H9 (cell line): Measurements from ENCODE around the gene GHR. TPM values are rescaled to one million over a fixed set of nuclear protein-coding genes. Genes with fewer than 3 reads are reported as not detected.

Experiments
- DNase-seq: peaks from one replicate; pipeline ENCODE4 v3.0.0-alpha.2; 2017
- H2AFZ ChIP-seq: one replicate; pipeline ENCODE4 v1.6.1; 2013; ENCODE audit warnings: mild to moderate bottlenecking, low read length, control low read depth, moderate library complexity
- H2AK5ac ChIP-seq: 2 replicates; pipeline ENCODE4 v1.6.1; 2013; ENCODE audit warnings: low read length, control low read depth, mixed read lengths; ENCODE audit not compliant: insufficient read length
- H2BK120ac ChIP-seq: one replicate; pipeline ENCODE4 v1.6.1; 2013; ENCODE audit warnings: low read depth, mild to moderate bottlenecking, low read length, control low read depth, inconsistent platforms; ENCODE audit not compliant: poor library complexity, severe bottlenecking
- H2BK12ac ChIP-seq: 2 replicates; pipeline ENCODE4 v1.6.1; 2013; ENCODE audit warnings: low read length, control low read depth, mixed read lengths, low read depth; ENCODE audit not compliant: insufficient read length
- H2BK15ac ChIP-seq: 2 replicates; pipeline ENCODE4 v1.6.1; 2013; ENCODE audit warnings: low read depth, low read length, control low read depth
- H2BK20ac ChIP-seq: one replicate; pipeline ENCODE4 v1.6.1; 2013; ENCODE audit warnings: low read depth, mild to moderate bottlenecking, low read length, control low read depth, inconsistent platforms; ENCODE audit not compliant: poor library complexity, severe bottlenecking
- H2BK5ac ChIP-seq: 2 replicates; pipeline ENCODE4 v1.6.1; 2013; ENCODE audit warnings: low read length, control low read depth, mixed read lengths; ENCODE audit not compliant: insufficient read length
- H3K14ac ChIP-seq: 2 replicates; pipeline ENCODE4 v1.6.1; 2013; ENCODE audit warnings: low read length, control low read depth; ENCODE audit not compliant: insufficient read depth
- H3K18ac ChIP-seq: 2 replicates; pipeline ENCODE4 v1.6.1; 2013; ENCODE audit warnings: low read depth, mild to moderate bottlenecking, mixed read lengths, low read length, control low read depth; ENCODE audit not compliant: insufficient read length
- H3K23ac ChIP-seq: 2 replicates; pipeline ENCODE4 v1.6.1; 2013; ENCODE audit warnings: low read length, control low read depth, mixed read lengths, low read depth; ENCODE audit not compliant: insufficient read length
- H3K23me2 ChIP-seq: 2 replicates; pipeline ENCODE4 v1.6.1; 2013; ENCODE audit warnings: low read depth, mild to moderate bottlenecking, mixed read lengths, low read length, control low read depth; ENCODE audit not compliant: insufficient read length, poor library complexity, severe bottlenecking
- H3K27ac ChIP-seq: 2 replicates; pipeline ENCODE4 v1.5.1; 2013; ENCODE audit warnings: low read length, control low read depth, mixed read lengths, low read depth; ENCODE audit not compliant: insufficient read length
- H3K27me3 ChIP-seq: 2 replicates; pipeline ENCODE4 v1.6.1; 2013; ENCODE audit warnings: low read length, control low read depth, inconsistent platforms; ENCODE audit not compliant: insufficient read depth
- H3K4ac ChIP-seq: 2 replicates; pipeline ENCODE4 v1.6.1; 2013; ENCODE audit warnings: low read depth, mild to moderate bottlenecking, control low read depth, inconsistent platforms, low read length, moderate library complexity
- H3K4me1 ChIP-seq: 2 replicates; pipeline ENCODE4 v1.6.1; 2013; ENCODE audit warnings: low read length, control low read depth, inconsistent platforms; ENCODE audit not compliant: insufficient read depth
- H3K4me2 ChIP-seq: 2 replicates; pipeline ENCODE4 v1.6.1; 2013; ENCODE audit warnings: low read length, control low read depth, mixed read lengths; ENCODE audit not compliant: insufficient read length, insufficient read depth
- H3K56ac ChIP-seq: 2 replicates; pipeline ENCODE4 v1.6.1; 2013; ENCODE audit warnings: low read depth, mild to moderate bottlenecking, mixed read lengths, low read length, control low read depth; ENCODE audit not compliant: insufficient read length
- H3K79me1 ChIP-seq: 2 replicates; pipeline ENCODE4 v1.6.1; 2013; ENCODE audit warnings: low read depth, mild to moderate bottlenecking, moderate library complexity, low read length, control low read depth, inconsistent platforms; ENCODE audit not compliant: insufficient read depth, poor library complexity, severe bottlenecking
- H3K79me2 ChIP-seq: 2 replicates; pipeline ENCODE4 v1.6.1; 2013; ENCODE audit warnings: low read length, control low read depth, inconsistent platforms; ENCODE audit not compliant: insufficient read depth
- H3K9ac ChIP-seq: 2 replicates; pipeline ENCODE4 v1.6.1; 2013; ENCODE audit warnings: low read length, control low read depth, mixed read lengths; ENCODE audit not compliant: insufficient read length; ENCODE audit errors: extremely low read depth
- H3K9me3 ChIP-seq: one replicate; pipeline ENCODE4 v1.6.1; 2013; ENCODE audit warnings: low read depth, low read length, inconsistent platforms; ENCODE audit not compliant: control insufficient read depth
- H3T11ph ChIP-seq: one replicate; pipeline ENCODE4 v1.6.1; 2013; ENCODE audit warnings: mild to moderate bottlenecking, low read length, control low read depth, inconsistent platforms
- H4K20me1 ChIP-seq: one replicate; pipeline ENCODE4 v1.6.1; 2013; ENCODE audit not compliant: control insufficient read depth, insufficient read length, insufficient read depth
- H4K5ac ChIP-seq: 2 replicates; pipeline ENCODE4 v1.6.1; 2013; ENCODE audit warnings: low read depth, mild to moderate bottlenecking, mixed read lengths, low read length, control low read depth; ENCODE audit not compliant: insufficient read length
- H4K8ac ChIP-seq: replicated peaks from 2 replicates; pipeline ENCODE4 v1.6.1; 2013; ENCODE audit warnings: low read length, control low read depth, mixed read lengths, low read depth; ENCODE audit not compliant: insufficient read length
- H4K91ac ChIP-seq: 2 replicates; pipeline ENCODE4 v1.6.1; 2013; ENCODE audit warnings: low read depth, mild to moderate bottlenecking, moderate library complexity, mixed read lengths, low read length, control low read depth; ENCODE audit not compliant: insufficient read length
- H3K27ac Mint-ChIP-seq, 3 experiments: 2 replicates in 2 of 3; 3 replicates in 1 of 3; pipeline ENCODE4 v1.8.0; 2020 to 2021; ENCODE audit warnings: mixed read lengths in 3 of 3, mild to moderate bottlenecking in 1 of 3, moderate library complexity in 1 of 3
- H3K27me3 Mint-ChIP-seq: 2 replicates; pipeline ENCODE4 v1.8.0; 2021; ENCODE audit warnings: low read depth, mild to moderate bottlenecking, moderate library complexity, mixed read lengths
- H3K36me3 Mint-ChIP-seq, 3 experiments: 2 replicates in 2 of 3; 3 replicates in 1 of 3; pipeline ENCODE4 v1.8.0; 2020 to 2021; ENCODE audit warnings: low read depth in 3 of 3, mixed read lengths in 3 of 3; ENCODE audit not compliant: insufficient read depth in 1 of 3
- H3K4me1 Mint-ChIP-seq, 2 experiments: 2 replicates each; pipeline ENCODE4 v1.8.0; 2020; ENCODE audit warnings: mixed read lengths in 2 of 2
- H3K4me3 Mint-ChIP-seq, 2 experiments: 2 replicates in 1 of 2; 3 replicates in 1 of 2; pipeline ENCODE4 v1.8.0; 2020 to 2021; ENCODE audit warnings: mild to moderate bottlenecking in 2 of 2, mixed read lengths in 2 of 2, moderate library complexity in 1 of 2
- H3K9me3 Mint-ChIP-seq, 2 experiments: 2 replicates in 1 of 2; 3 replicates in 1 of 2; pipeline ENCODE4 v1.8.0; 2020; ENCODE audit warnings: mild to moderate bottlenecking in 2 of 2, mixed read lengths in 2 of 2, moderate library complexity in 1 of 2
- CTCF ChIP-seq: fragments of 200-600 bp; sonication (generic); conservative IDR thresholded peaks from 3 replicates; pipeline ENCODE4 v1.8.0; 2021; ENCODE audit warnings: antibody characterized with exemption, mild to moderate bottlenecking
- WGBS: extraction: QIAGEN DNeasy Blood & Tissue Kit; methylation state at CpG from one replicate; pipeline ENCODE4 v1.1.7; 2013; ENCODE audit warnings: missing lambda C conversion rate, low lambda C conversion rate, mixed read lengths; ENCODE audit not compliant: insufficient read length; ENCODE audit errors: extremely low coverage; 5-methylcytosine and 5-hydroxymethylcytosine counted together
- total RNA-seq: library from RNA; stranded (reverse); gene quantifications from 2 replicates; pipeline ENCODE4 v1.2.1, GENCODE V29; 2021

The GHR gene
- total RNA-seq, 1 experiment from 2014 or later, result 0.20 TPM

- H3K79me1 ChIP-seq, result no peaks in the 10 kb centered on the region
- H3K27me3 Mint-ChIP-seq, result no peaks in the 10 kb centered on the region
- H3K23ac ChIP-seq, result no peak overlapping the region
- no peak overlapping the region for H3K27ac Mint-ChIP-seq
- H2BK12ac ChIP-seq, result no peak overlapping the region
- no peak for DNase-seq
- H3K4me3 Mint-ChIP-seq, result no peak overlapping the region
- H3K18ac ChIP-seq, result no peak overlapping the region
- H2BK5ac ChIP-seq, result no peak overlapping the region
- no peak overlapping the region for H3T11ph ChIP-seq
- H3K14ac ChIP-seq, result no peak overlapping the region
- H3K9me3 ChIP-seq, result no peaks in the 10 kb centered on the region
- no peaks in the 10 kb centered on the region for H3K27me3 ChIP-seq
- WGBS, result no CpG with 5 or more reads among the region's 4 CpGs
- no peak overlapping the region for H2BK20ac ChIP-seq
- H3K4me1 Mint-ChIP-seq, result peaks cover 3 to 4% of the 10 kb centered on the region in 2 experiments; a peak in 2 of 4 replicates
- H3K4me2 ChIP-seq, result no peak overlapping the region
- no peak overlapping the region for H3K27ac ChIP-seq
- no peak overlapping the region for H3K56ac ChIP-seq
- H3K79me2 ChIP-seq, result no peaks in the 10 kb centered on the region
- TF ChIP-seq CTCF, result no peak
- H4K91ac ChIP-seq, result no peak overlapping the region
- no peak overlapping the region for H4K5ac ChIP-seq
- H3K23me2 ChIP-seq, result no peaks in the 10 kb centered on the region
- H3K4me1 ChIP-seq, result no peaks in the 10 kb centered on the region
- peaks cover 0 to 3% of the 10 kb centered on the region in 2 experiments; a peak in 1 of 5 replicates for H3K9me3 Mint-ChIP-seq
- no peak overlapping the region for H2BK120ac ChIP-seq
- H3K9ac ChIP-seq, result no peak overlapping the region
- no peak overlapping the region for H2AFZ ChIP-seq
- H3K36me3 Mint-ChIP-seq, result no peaks in the 10 kb centered on the region; a peak in 3 of 7 replicates
- no peak overlapping the region for H2AK5ac ChIP-seq
- no peak overlapping the region for H3K4ac ChIP-seq
- H2BK15ac ChIP-seq, result no peak overlapping the region
- H4K8ac ChIP-seq, result no peak overlapping the region
- H4K20me1 ChIP-seq, result no peaks in the 10 kb centered on the region
These were observed 164.0 kb downstream of the GHR start for GRCh38 chr5:42587096-42587723.
